Endodermal cell (in vitro differentiated cells): ENCODE results near the gene TSC1. TPM values are rescaled to one million over a fixed set of nuclear protein-coding genes. Genes with fewer than 3 reads are reported as not detected.
"Not testable (repeated sequence)": the region's sequence is repeated elsewhere in the genome, so short reads cannot be mapped to it uniquely, and the experiment has no call there.

ENCODE experiments used
- DNase-seq: peaks from one replicate; pipeline ENCODE4 v3.0.0-alpha.2; 2017
- H3K27ac ChIP-seq: 2 replicates; pipeline ENCODE4 v1.5.1; 2013; ENCODE audit warnings: mild to moderate bottlenecking, low read depth, low read length, moderate library complexity
- H3K27me3 ChIP-seq: 2 replicates; pipeline ENCODE4 v1.6.1; 2013; ENCODE audit warnings: mild to moderate bottlenecking, low read length, moderate library complexity; ENCODE audit not compliant: insufficient read depth, control insufficient read depth, poor library complexity, severe bottlenecking
- H3K36me3 ChIP-seq: 2 replicates; pipeline ENCODE4 v1.7.0; 2013; ENCODE audit warnings: mild to moderate bottlenecking, low read length, moderate library complexity; ENCODE audit not compliant: control insufficient read depth, insufficient read depth
- H3K4me1 ChIP-seq: one replicate; pipeline ENCODE4 v1.7.0; 2013; ENCODE audit warnings: low read length; ENCODE audit not compliant: control insufficient read depth, insufficient read depth
- H3K4me3 ChIP-seq: 2 replicates; pipeline ENCODE4 v1.5.1; 2013; ENCODE audit warnings: mild to moderate bottlenecking, low read length, moderate library complexity
- H3K9ac ChIP-seq: 2 replicates; pipeline ENCODE4 v1.6.1; 2013; ENCODE audit warnings: mild to moderate bottlenecking, low read length, moderate library complexity; ENCODE audit not compliant: poor library complexity, severe bottlenecking; ENCODE audit errors: extremely low read depth
- H3K9me3 ChIP-seq: 2 replicates; pipeline ENCODE4 v1.6.1; 2013; ENCODE audit warnings: mild to moderate bottlenecking, low read length, moderate library complexity; ENCODE audit not compliant: control insufficient read depth
- H3K27ac Mint-ChIP-seq: 2 replicates; pipeline ENCODE4 v1.8.0; 2020; ENCODE audit warnings: mixed read lengths
- H3K27me3 Mint-ChIP-seq: 2 replicates; pipeline ENCODE4 v1.8.0; 2021; ENCODE audit warnings: mild to moderate bottlenecking, mixed read lengths; ENCODE audit not compliant: insufficient read depth
- H3K36me3 Mint-ChIP-seq: 2 replicates; pipeline ENCODE4 v1.8.0; 2020; ENCODE audit warnings: low read depth, mixed read lengths
- H3K4me1 Mint-ChIP-seq: 2 replicates; pipeline ENCODE4 v1.8.0; 2020; ENCODE audit warnings: mixed read lengths
- H3K4me3 Mint-ChIP-seq: 2 replicates; pipeline ENCODE4 v1.8.0; 2020; ENCODE audit warnings: mild to moderate bottlenecking, moderate library complexity, mixed read lengths
- H3K9me3 Mint-ChIP-seq: 2 replicates; pipeline ENCODE4 v1.8.0; 2020; ENCODE audit warnings: mild to moderate bottlenecking, mixed read lengths
- CTCF ChIP-seq: fragments of 200-600 bp; sonication (generic); conservative IDR thresholded peaks from 2 replicates; pipeline ENCODE4 v1.5.0; 2021; ENCODE audit warnings: antibody characterized with exemption, mild to moderate bottlenecking
- WGBS, 2 experiments: methylation state at CpG; one replicate each; pipeline versions ENCODE4 v1.1.5 to v1.1.7; 2013; ENCODE audit warnings: missing lambda C conversion rate in 2 of 2, mixed read lengths in 1 of 2; ENCODE audit not compliant: insufficient coverage in 1 of 2, insufficient read length in 1 of 2; 5-methylcytosine and 5-hydroxymethylcytosine counted together
- total RNA-seq, 2 donors: library from RNA; stranded (reverse); fragmentation: NEBNext Ultra II Directional in 1 of 2; extraction: Animal tissue kit (Norgen Biotek cat#: 25700) in 1 of 2; gene quantifications; 2 replicates in 1 of 2; 3 replicates in 1 of 2; pipeline ENCODE4 v1.2.1, GENCODE V29; 2021

Gene TSC1
- total RNA-seq, 2 donors from 2014 or later = 67.8 to 72.9 TPM

GRCh38 chr9:132991351-132992300, 47.2 kb upstream of the TSC1 start:
- Histone ChIP-seq H3K9ac (no peak overlapping the region), H3K27me3 (no peaks in the 10 kb centered on the region), H3K9me3 (no peaks in the 10 kb centered on the region), H3K4me1 (peaks cover 13% of the 10 kb centered on the region), H3K27ac (no peak overlapping the region), H3K36me3 (no peaks in the 10 kb centered on the region), H3K4me3 (no peak overlapping the region)
- Mint-ChIP-seq H3K27ac (peak overlapping the region; percentile 75), H3K9me3 (peaks cover 2% of the 10 kb centered on the region), H3K4me3 (no peak overlapping the region), H3K27me3 (no peaks in the 10 kb centered on the region), H3K4me1 (peaks cover 45% of the 10 kb centered on the region), H3K36me3 (no peaks in the 10 kb centered on the region)
- no peak for TF ChIP-seq CTCF
- DNase-seq = peak; percentile 86
- WGBS, 2 experiments = 76% methylated on average over 16 of the region's 16 CpGs

- H3K9me3 Mint-ChIP-seq = peaks cover 2% of the 10 kb centered on the region
Observed at GRCh38 chr9:132990781-132991180, 46.4 kb upstream of the TSC1 start.

GRCh38 chr9:132989998-132990557, 45.7 kb upstream of the TSC1 start:
- WGBS, 2 experiments = 80 to 84% methylated on average over 4 of the region's 4 CpGs
- H3K36me3 ChIP-seq, H3K27ac Mint-ChIP-seq, H3K9ac ChIP-seq, H3K4me3 Mint-ChIP-seq, H3K9me3 Mint-ChIP-seq, H3K27me3 Mint-ChIP-seq, H3K9me3 ChIP-seq, H3K4me3 ChIP-seq, H3K27me3 ChIP-seq, H3K27ac ChIP-seq, DNase-seq, H3K36me3 Mint-ChIP-seq: not testable (repeated sequence)
- peaks cover 13% of the 10 kb centered on the region for H3K4me1 ChIP-seq
- H3K4me1 Mint-ChIP-seq = peaks cover 34% of the 10 kb centered on the region

More at GRCh38 chr9:132990781-132991180, 46.4 kb upstream of the TSC1 start:
- Mint-ChIP-seq H3K27me3 (no peaks in the 10 kb centered on the region), H3K27ac (no peak overlapping the region), H3K4me1 (peaks cover 41% of the 10 kb centered on the region), H3K4me3 (no peak overlapping the region), H3K36me3 (no peaks in the 10 kb centered on the region)
- Histone ChIP-seq H3K9me3 (no peaks in the 10 kb centered on the region), H3K27me3 (no peaks in the 10 kb centered on the region), H3K4me3 (no peak overlapping the region), H3K36me3 (no peaks in the 10 kb centered on the region), H3K4me1 (peaks cover 13% of the 10 kb centered on the region), H3K9ac (no peak overlapping the region), H3K27ac (no peak overlapping the region)
- WGBS, 2 experiments = 93 to 96% methylated on average over 12 to 14 of the region's 14 CpGs
- no peak for TF ChIP-seq CTCF
- DNase-seq = no peak
